NK-92 treated with Interleukin-12 subunit alpha and Interleukin-12 subunit beta, amount 100 ng/mL, for 24 hours (cell line): ENCODE results near the gene POLD2.

ENCODE experiments used
- DNase-seq: peaks from one replicate; lab custom pipeline; 2025; lab: John Stamatoyannopoulos, UW

Gene POLD2

DNA sequence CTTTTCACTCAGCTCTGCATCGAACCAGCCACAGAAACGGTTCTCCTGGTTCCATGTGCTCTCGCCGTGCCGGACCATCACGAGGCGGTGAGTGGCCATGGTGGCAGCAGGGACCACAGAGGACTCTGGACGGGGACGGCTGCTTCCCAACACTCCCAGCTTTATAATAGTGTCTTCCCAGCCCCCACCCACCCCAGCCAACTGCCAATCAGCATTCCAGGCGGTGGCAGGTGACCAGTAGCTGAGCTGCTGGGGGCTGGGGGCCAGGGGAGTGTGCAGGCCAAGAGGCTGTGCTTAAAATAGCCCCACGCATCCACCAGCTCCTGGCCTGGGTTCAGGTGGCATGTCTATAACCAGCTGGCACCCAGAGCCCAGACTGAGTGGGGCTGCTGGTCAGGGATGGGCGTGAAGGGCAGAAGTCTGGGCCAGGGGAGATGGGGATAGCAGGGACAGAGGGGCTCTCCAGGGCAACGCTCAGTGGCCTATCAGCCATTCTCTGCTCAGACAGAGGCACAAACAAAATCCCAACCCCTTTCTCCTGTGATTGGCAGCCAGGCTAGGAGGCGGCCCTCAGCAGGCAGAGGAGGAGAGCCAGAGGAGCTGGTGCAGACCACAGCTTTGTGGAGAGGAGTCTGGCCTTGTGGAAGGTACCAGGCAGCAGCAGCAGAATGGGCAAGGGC, 57.8 kb downstream of the POLD2 start, which contains the start of gene PGAM2:
TSS of gene PGAM2 (minus strand) at position 137 of the 680 bp plus-strand sequence. CDS start at position 99, 38 bp downstream.
- no peak for DNase-seq

DNA sequence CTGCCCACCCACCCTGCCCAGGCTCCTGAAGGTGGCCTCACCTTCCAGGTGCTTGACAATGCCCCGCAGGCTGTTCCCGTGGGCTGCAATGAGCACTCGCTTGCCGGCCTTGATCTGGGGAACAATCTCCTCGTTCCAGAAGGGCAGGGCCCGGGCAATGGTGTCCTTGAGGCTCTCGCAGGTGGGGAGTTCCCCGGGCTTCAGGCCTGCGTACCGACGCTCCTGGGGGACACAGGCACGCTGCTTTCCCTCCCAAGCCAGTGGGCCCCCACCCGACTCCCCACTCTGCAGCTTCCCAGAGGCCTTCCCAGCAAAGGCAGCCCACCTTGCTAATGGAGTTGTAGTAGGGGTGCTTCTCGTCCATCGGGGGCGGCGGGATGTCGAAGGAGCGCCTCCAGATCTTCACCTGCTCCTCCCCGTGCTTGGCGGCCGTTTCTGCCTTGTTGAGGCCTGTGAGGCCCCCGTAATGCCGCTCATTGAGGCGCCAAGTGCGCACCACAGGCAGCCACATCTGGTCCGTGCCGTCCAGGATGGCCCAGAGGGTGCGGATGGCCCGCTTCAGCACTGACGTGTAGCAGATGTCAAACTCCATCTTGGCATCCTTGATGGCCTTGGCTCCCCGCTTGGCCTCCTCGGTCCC, 58.4 kb downstream of the POLD2 start:
- no peak for DNase-seq
